ENCODE data around the gene PDZD2. TPM values are rescaled to one million over a fixed set of nuclear protein-coding genes. Genes with fewer than 3 reads are reported as not detected.

Gene PDZD2
- total RNA-seq, 1 experiment from 2014 or later = 0.37 TPM

GRCh38 chr5:31844622-31845345 lies 205.9 kb downstream of the PDZD2 start:
- Histone ChIP-seq H2AFZ (ENCODE audit: low read depth, low read length, poor library complexity, severe bottlenecking) (no peak overlapping the region), H3K79me2 (ENCODE audit: insufficient read depth, low read length) (no peaks in the 10 kb centered on the region), H3K4me1 (ENCODE audit: control insufficient read depth in 1 of 2, insufficient read depth in 2 of 2, low read length in 2 of 2) (0 out of 4 replicates have a peak, but pooled peaks cover 0 to 4% of the 10 kb centered on the region in 2 experiments), H3K27me3 (ENCODE audit: insufficient read depth, low read length) (no peaks in the 10 kb centered on the region), H3K9ac (ENCODE audit: low read length) (no peak overlapping the region), H3K4me3 (replicated peaks in 1 of 2; ENCODE audit: low read depth in 1 of 2, low read length in 2 of 2) (no peak overlapping the region), H3K36me3 (ENCODE audit: control insufficient read depth in 1 of 2, insufficient read depth in 2 of 2, low read length in 2 of 2) (no peaks in the 10 kb centered on the region), H4K20me1 (ENCODE audit: insufficient read depth) (no peaks in the 10 kb centered on the region), H3K4me2 (ENCODE audit: low read length) (no peak overlapping the region), H3K9me3 (ENCODE audit: control insufficient read depth in 1 of 2, insufficient read depth in 1 of 2, low read depth in 1 of 2, low read length in 2 of 2) (no peaks in the 10 kb centered on the region), H3K9me2 (ENCODE audit: insufficient read depth) (no peaks in the 10 kb centered on the region), H3K27ac (ENCODE audit: low read depth, low read length) (no peak overlapping the region)
- ATAC-seq (peak; percentile 72), DNase-seq (ENCODE audit: low read depth, low spot score) (no peak)
- ChIA-PET POLR2A (no interaction called here), CTCF (no interaction called here), RAD21 (ENCODE audit: low non-redundant PET in 1 of 2, low total read pairs in 2 of 2, uncharacterized antibody in 2 of 2, unreplicated experiment in 2 of 2) (no interaction called here)
- BruUV-seq (replicated peaks) = no TSS peak
- intact Hi-C loops (cut with micrococcal nuclease) = no loop called here
- TF ChIP-seq ELF1 (IDR thresholded peaks at IDR 0.05; ENCODE audit: borderline replicate concordance, low read depth) (no peak), SP1 (IDR thresholded peaks at IDR 0.05; ENCODE audit: low read depth) (no peak), ZNF274 (IDR thresholded peaks at IDR 0.05; ENCODE audit: low read depth, low read length) (no peak), POLR2A (IDR thresholded peaks at IDR 0.05; ENCODE audit: borderline replicate concordance, extremely low read depth, insufficient read depth, insufficient read length) (no peak), CBX3 (IDR thresholded peaks at IDR 0.05; ENCODE audit: low read depth) (no peak), ZFX (IDR thresholded peaks at IDR 0.05) (no peak), SRF (IDR thresholded peaks at IDR 0.05; ENCODE audit: low read depth) (no peak), EZH2phosphoT487 (IDR thresholded peaks at IDR 0.05; ENCODE audit: borderline replicate concordance) (no peak), ATF3 (IDR thresholded peaks at IDR 0.05) (no peak), REST (IDR thresholded peaks at IDR 0.05; ENCODE audit: low read depth) (no peak)
- TF ChIP-seq, protein P1, sequence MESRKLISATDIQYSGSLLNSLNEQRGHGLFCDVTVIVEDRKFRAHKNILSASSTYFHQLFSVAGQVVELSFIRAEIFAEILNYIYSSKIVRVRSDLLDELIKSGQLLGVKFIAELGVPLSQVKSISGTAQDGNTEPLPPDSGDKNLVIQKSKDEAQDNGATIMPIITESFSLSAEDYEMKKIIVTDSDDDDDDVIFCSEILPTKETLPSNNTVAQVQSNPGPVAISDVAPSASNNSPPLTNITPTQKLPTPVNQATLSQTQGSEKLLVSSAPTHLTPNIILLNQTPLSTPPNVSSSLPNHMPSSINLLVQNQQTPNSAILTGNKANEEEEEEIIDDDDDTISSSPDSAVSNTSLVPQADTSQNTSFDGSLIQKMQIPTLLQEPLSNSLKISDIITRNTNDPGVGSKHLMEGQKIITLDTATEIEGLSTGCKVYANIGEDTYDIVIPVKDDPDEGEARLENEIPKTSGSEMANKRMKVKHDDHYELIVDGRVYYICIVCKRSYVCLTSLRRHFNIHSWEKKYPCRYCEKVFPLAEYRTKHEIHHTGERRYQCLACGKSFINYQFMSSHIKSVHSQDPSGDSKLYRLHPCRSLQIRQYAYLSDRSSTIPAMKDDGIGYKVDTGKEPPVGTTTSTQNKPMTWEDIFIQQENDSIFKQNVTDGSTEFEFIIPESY (IDR thresholded peaks at IDR 0.05; ENCODE audit: extremely low read depth, insufficient replicate concordance, low read length) = no peak
